Liver (tissue), 9 donors: ENCODE results near the gene STAT3. TPM values are rescaled to one million over a fixed set of nuclear protein-coding genes. Genes with fewer than 3 reads are reported as not detected.

Source experiments
- DNase-seq: peaks from one replicate; pipeline ENCODE4 v3.0.0-alpha.2; 2017; ENCODE audit warnings: low spot score
- H3K27ac ChIP-seq, 2 donors: one replicate each; pipeline ENCODE4 v1.7.0; 2013; ENCODE audit warnings: inconsistent platforms in 2 of 2, low read length in 2 of 2, control low read depth in 1 of 2, low read depth in 1 of 2, mild to moderate bottlenecking in 1 of 2
- H3K27me3 ChIP-seq, 4 donors: one replicate each; pipeline versions ENCODE4 v1.6.1 to v1.7.0; 2013; ENCODE audit warnings: low read length in 3 of 4, inconsistent platforms in 1 of 4, mild to moderate bottlenecking in 1 of 4, moderate library complexity in 1 of 4; ENCODE audit not compliant: control insufficient read depth in 4 of 4, insufficient read depth in 4 of 4
- H3K36me3 ChIP-seq, 4 donors: one replicate each; pipeline versions ENCODE4 v1.6.1 to v1.7.0; 2013; ENCODE audit warnings: low read length in 3 of 4, mild to moderate bottlenecking in 3 of 4, low read depth in 1 of 4, moderate library complexity in 1 of 4; ENCODE audit not compliant: control insufficient read depth in 4 of 4, insufficient read depth in 3 of 4
- H3K4me1 ChIP-seq, 4 donors: one replicate each; pipeline versions ENCODE4 v1.6.1 to v1.7.0; 2013; ENCODE audit warnings: low read length in 3 of 4, mild to moderate bottlenecking in 3 of 4, moderate library complexity in 1 of 4; ENCODE audit not compliant: control insufficient read depth in 4 of 4, insufficient read depth in 4 of 4
- H3K4me3 ChIP-seq, 3 donors: one replicate each; pipeline versions ENCODE4 v1.6.1 to v1.7.0; 2013; ENCODE audit warnings: low read length in 3 of 3, control low read depth in 1 of 3, low read depth in 1 of 3, mild to moderate bottlenecking in 1 of 3
- H3K9ac ChIP-seq, 2 donors: one replicate each; pipeline ENCODE4 v1.7.0; 2013; ENCODE audit warnings: low read length in 2 of 2, mild to moderate bottlenecking in 2 of 2, moderate library complexity in 2 of 2, control low read depth in 1 of 2, low read depth in 1 of 2
- H3K9me3 ChIP-seq, 4 donors: one replicate each; pipeline versions ENCODE4 v1.6.1 to v1.7.0; 2013; ENCODE audit warnings: low read length in 3 of 4; ENCODE audit not compliant: control insufficient read depth in 4 of 4
- EGR1 ChIP-seq, 2 donors: IDR thresholded peaks; 2 replicates each; pipeline ENCODE4 v1.6.1; 2016 to 2018; ENCODE audit warnings: antibody characterized with exemption in 2 of 2, low read depth in 2 of 2
- FOXA1 ChIP-seq: IDR thresholded peaks from 2 replicates; pipeline ENCODE4 v1.6.1; 2016; ENCODE audit warnings: antibody characterized with exemption
- FOXA2 ChIP-seq: IDR thresholded peaks from 2 replicates; pipeline ENCODE4 v1.6.1; 2016; ENCODE audit warnings: antibody characterized with exemption
- GABPA ChIP-seq, 2 donors: IDR thresholded peaks in 1 of 2; conservative IDR thresholded peaks in 1 of 2; 2 replicates each; pipeline ENCODE4 v1.6.1; 2016; ENCODE audit warnings: antibody characterized with exemption in 2 of 2, mild to moderate bottlenecking in 1 of 2, moderate library complexity in 1 of 2
- HNF4A ChIP-seq, 2 donors: conservative IDR thresholded peaks; 2 replicates each; pipeline ENCODE4 v1.6.1; 2016; ENCODE audit warnings: antibody characterized with exemption in 2 of 2, mild to moderate bottlenecking in 2 of 2
- HNF4G ChIP-seq: IDR thresholded peaks from 2 replicates; pipeline ENCODE4 v1.6.1; 2016; ENCODE audit warnings: antibody characterized with exemption
- JUND ChIP-seq, 2 donors: IDR thresholded peaks; 2 replicates each; pipeline ENCODE4 v1.6.1; 2016; ENCODE audit warnings: antibody characterized with exemption in 2 of 2
- NR2F2 ChIP-seq: IDR thresholded peaks from 2 replicates; pipeline ENCODE4 v1.6.1; 2016; ENCODE audit warnings: antibody characterized with exemption
- RXRA ChIP-seq, 2 donors: IDR thresholded peaks; 2 replicates each; pipeline ENCODE4 v1.6.1; 2017 to 2018; ENCODE audit warnings: antibody characterized with exemption in 2 of 2, mild to moderate bottlenecking in 1 of 2
- SP1 ChIP-seq: IDR thresholded peaks from 2 replicates; pipeline ENCODE4 v1.6.1; 2018; ENCODE audit warnings: antibody characterized with exemption, mild to moderate bottlenecking
- TAF1 ChIP-seq: conservative IDR thresholded peaks from 2 replicates; pipeline ENCODE4 v1.6.1; 2016; ENCODE audit warnings: antibody characterized with exemption, mild to moderate bottlenecking
- YY1 ChIP-seq: IDR thresholded peaks from 2 replicates; pipeline ENCODE4 v1.6.1; 2016; ENCODE audit warnings: antibody characterized with exemption, mild to moderate bottlenecking
- WGBS: extraction: QIAGEN DNeasy Blood & Tissue Kit; methylation state at CpG from one replicate; pipeline ENCODE4 v1.1.7; 2013; 5-methylcytosine and 5-hydroxymethylcytosine counted together
- polyA plus RNA-seq, 2 donors: library from polyadenylated mRNA; stranded (reverse) in 1 of 2; unstranded in 1 of 2; fragments of 200-250 nt in 1 of 2; fragments of >200 nt in 1 of 2; fragmentation: Nextera tagmentation in 1 of 2; extraction: Ambion mirVana in 1 of 2; gene quantifications; one replicate each; pipeline versions ENCODE4 v1.2.1 to v1.2.3, GENCODE V29; 2013 to 2015
- total RNA-seq, 2 donors: library from RNA; depleted of rRNA; stranded (reverse); fragments of >200 nt; gene quantifications; one replicate each; pipeline ENCODE4 v1.2.3, GENCODE V29; 2014
- TF ChIP-seq, protein P1 (sequence below): IDR thresholded peaks from 2 replicates; pipeline ENCODE4 v1.6.1; 2016; ENCODE audit warnings: antibody characterized with exemption
- TF ChIP-seq, protein P2 (sequence below): IDR thresholded peaks from 2 replicates; pipeline ENCODE4 v1.6.1; 2016; ENCODE audit warnings: antibody characterized with exemption
- TF ChIP-seq, protein P3 (sequence below): fragments of 150-350 bp; IDR thresholded peaks from 2 replicates; pipeline ENCODE4 v1.5.1; 2017; ENCODE audit warnings: improper control_type of control experiment, low read depth, low read length; ENCODE audit not compliant: missing input control
- TF ChIP-seq, protein P4 (sequence below): IDR thresholded peaks from 2 replicates; pipeline ENCODE4 v1.6.1; 2016; ENCODE audit warnings: antibody characterized with exemption
- donor health status: healthy.
- donor health status: healthy.
- donor health status: healthy.
- donor health status: healthy.
- donor health status: healthy.

The STAT3 gene
- total and polyA plus RNA-seq, 4 donors: 68.7 to 301 (median 114) TPM

DNA sequence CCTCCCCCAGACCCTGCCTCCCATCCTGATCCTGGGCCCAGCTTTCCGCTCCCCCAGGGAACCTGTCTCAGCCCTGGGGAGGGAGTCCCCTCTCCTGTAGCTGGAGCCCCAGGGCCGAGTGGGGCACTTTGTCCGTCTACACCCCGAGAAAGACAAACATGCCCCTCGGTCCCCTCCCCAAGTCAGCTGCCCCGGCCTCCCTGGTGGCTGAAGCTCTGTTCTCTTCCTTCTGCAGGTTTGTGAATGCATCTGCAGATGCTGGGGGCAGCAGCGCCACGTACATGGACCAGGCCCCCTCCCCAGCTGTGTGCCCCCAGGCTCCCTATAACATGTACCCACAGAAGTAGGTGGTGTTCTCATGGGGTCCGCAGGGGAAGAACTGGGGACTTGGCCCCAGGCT, 79.1 kb downstream of the STAT3 start:
- no peak for TF ChIP-seq HNF4G
- no peak for TF ChIP-seq JUND (IDR thresholded peaks at IDR 0.05)
- TF ChIP-seq, protein P1, sequence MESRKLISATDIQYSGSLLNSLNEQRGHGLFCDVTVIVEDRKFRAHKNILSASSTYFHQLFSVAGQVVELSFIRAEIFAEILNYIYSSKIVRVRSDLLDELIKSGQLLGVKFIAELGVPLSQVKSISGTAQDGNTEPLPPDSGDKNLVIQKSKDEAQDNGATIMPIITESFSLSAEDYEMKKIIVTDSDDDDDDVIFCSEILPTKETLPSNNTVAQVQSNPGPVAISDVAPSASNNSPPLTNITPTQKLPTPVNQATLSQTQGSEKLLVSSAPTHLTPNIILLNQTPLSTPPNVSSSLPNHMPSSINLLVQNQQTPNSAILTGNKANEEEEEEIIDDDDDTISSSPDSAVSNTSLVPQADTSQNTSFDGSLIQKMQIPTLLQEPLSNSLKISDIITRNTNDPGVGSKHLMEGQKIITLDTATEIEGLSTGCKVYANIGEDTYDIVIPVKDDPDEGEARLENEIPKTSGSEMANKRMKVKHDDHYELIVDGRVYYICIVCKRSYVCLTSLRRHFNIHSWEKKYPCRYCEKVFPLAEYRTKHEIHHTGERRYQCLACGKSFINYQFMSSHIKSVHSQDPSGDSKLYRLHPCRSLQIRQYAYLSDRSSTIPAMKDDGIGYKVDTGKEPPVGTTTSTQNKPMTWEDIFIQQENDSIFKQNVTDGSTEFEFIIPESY: no peak
- no peak for TF ChIP-seq NR2F2
- TF ChIP-seq FOXA2: no peak
- TF ChIP-seq, protein P2, sequence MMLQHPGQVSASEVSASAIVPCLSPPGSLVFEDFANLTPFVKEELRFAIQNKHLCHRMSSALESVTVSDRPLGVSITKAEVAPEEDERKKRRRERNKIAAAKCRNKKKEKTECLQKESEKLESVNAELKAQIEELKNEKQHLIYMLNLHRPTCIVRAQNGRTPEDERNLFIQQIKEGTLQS: no peak
- TF ChIP-seq, protein P3, sequence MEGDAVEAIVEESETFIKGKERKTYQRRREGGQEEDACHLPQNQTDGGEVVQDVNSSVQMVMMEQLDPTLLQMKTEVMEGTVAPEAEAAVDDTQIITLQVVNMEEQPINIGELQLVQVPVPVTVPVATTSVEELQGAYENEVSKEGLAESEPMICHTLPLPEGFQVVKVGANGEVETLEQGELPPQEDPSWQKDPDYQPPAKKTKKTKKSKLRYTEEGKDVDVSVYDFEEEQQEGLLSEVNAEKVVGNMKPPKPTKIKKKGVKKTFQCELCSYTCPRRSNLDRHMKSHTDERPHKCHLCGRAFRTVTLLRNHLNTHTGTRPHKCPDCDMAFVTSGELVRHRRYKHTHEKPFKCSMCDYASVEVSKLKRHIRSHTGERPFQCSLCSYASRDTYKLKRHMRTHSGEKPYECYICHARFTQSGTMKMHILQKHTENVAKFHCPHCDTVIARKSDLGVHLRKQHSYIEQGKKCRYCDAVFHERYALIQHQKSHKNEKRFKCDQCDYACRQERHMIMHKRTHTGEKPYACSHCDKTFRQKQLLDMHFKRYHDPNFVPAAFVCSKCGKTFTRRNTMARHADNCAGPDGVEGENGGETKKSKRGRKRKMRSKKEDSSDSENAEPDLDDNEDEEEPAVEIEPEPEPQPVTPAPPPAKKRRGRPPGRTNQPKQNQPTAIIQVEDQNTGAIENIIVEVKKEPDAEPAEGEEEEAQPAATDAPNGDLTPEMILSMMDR: no peak
- TF ChIP-seq EGR1 (IDR thresholded peaks at IDR 0.05; ENCODE audit: low read depth in 2 of 2): no peak
- TF ChIP-seq RXRA (IDR thresholded peaks at IDR 0.05): no peak
- no peak for TF ChIP-seq HNF4A (conservative IDR thresholded peaks at IDR 0.05)
- TF ChIP-seq YY1: no peak
- TF ChIP-seq SP1: no peak
- no peak for DNase-seq
- no peak overlapping the region for H3K4me3 ChIP-seq
- H3K36me3 ChIP-seq: peaks cover 6 to 20% (median 15%) of the 10 kb centered on the region in 4 donors
- no peak overlapping the region for H3K27ac ChIP-seq
- peaks cover 3 to 31% (median 24%) of the 10 kb centered on the region in 4 donors for H3K4me1 ChIP-seq
- no peak overlapping the region for H3K9ac ChIP-seq
- no peaks in the 10 kb centered on the region for H3K9me3 ChIP-seq
- no peaks in the 10 kb centered on the region for H3K27me3 ChIP-seq
- 95% methylated on average over 9 of the region's 9 CpGs for WGBS

DNA sequence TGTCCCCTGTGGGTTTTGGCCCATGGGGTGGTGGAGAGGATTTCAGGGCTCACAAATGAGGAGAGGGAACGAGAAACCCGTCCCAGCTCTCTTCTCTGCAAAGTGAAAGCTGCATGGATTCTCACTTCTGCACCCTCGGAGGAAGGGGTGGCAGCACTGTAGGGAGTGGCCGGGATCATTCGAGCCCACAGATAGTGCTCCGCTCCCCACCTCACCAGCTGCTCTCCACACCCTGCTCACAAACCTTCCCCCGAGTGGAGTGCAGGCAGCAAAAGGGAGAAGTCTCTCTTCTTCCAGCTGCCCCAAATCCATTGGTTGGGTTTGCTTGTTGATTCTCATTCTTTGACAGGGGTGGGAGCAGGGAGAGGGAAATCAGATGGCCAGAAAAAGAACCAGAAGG, 79.8 kb downstream of the STAT3 start:
- H3K27ac ChIP-seq: no peak overlapping the region
- H3K4me3 ChIP-seq: no peak overlapping the region
- DNase-seq: no peak
- peaks cover 4 to 17% (median 10%) of the 10 kb centered on the region in 4 donors for H3K36me3 ChIP-seq
- peaks cover 3 to 27% (median 18%) of the 10 kb centered on the region in 4 donors for H3K4me1 ChIP-seq
- no peak for TF ChIP-seq TAF1
- TF ChIP-seq, protein P1: no peak
- TF ChIP-seq EGR1 (IDR thresholded peaks at IDR 0.05; ENCODE audit: low read depth in 2 of 2): no peak
- TF ChIP-seq HNF4G: no peak
- TF ChIP-seq YY1: no peak
- TF ChIP-seq FOXA1: no peak
- TF ChIP-seq GABPA (IDR thresholded peaks at IDR 0.05 in 1 of 2, conservative IDR thresholded peaks at IDR 0.05 in 1 of 2): no peak
- TF ChIP-seq, protein P4, sequence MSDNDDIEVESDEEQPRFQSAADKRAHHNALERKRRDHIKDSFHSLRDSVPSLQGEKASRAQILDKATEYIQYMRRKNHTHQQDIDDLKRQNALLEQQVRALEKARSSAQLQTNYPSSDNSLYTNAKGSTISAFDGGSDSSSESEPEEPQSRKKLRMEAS: no peak
- no peaks in the 10 kb centered on the region for H3K9me3 ChIP-seq
- H3K9ac ChIP-seq: no peak overlapping the region
- H3K27me3 ChIP-seq: no peaks in the 10 kb centered on the region
- WGBS: 90% methylated on average over 7 of the region's 7 CpGs
